Measurements from ENCODE around the gene CCT7. TPM values are rescaled to one million over a fixed set of nuclear protein-coding genes. Genes with fewer than 3 reads are reported as not detected.

CCT7 gene
- total RNA-seq, 1 donor from 2014 or later, result 359 TPM

DNA sequence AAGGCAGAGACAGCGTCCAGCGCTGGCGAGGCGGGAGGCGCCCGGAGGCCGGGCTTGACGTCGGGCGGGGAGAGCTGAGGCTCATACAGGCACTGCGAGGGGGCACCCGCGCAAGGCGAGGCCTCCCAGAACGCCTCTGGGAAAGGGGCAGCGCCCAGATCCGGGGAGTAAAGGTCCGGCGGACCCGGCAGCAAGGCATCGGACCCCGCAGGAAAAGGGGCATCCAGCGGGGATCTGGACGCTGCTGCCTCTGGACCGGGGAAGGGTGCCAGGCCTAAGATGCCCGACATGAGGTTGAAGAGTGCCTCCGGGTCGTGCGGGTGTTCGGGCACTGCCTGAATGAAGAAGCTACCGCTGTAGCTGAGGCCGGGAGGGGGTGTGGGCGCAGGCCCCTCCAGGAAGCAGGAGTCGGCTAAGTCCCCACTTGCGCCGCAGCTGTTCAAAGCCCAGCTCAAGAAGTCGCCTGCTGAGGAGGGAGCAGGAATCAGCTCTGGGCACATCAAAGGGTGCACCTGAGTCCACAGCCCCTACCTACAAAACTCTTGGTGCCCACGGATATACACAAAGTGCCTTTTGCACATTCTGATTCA is 58.3 kb downstream of the CCT7 start:
- Histone ChIP-seq H3K4me2 (ENCODE audit: low read length) (no peak overlapping the region), H3K4me3 (ENCODE audit: insufficient read depth, low read depth, low read length) (no peak overlapping the region), H3K36me3 (ENCODE audit: insufficient read depth, low read length) (no peaks in the 10 kb centered on the region), H3K79me2 (ENCODE audit: insufficient read depth, low read length) (no peaks in the 10 kb centered on the region), H3K4me1 (ENCODE audit: insufficient read depth, low read length) (peaks cover 7% of the 10 kb centered on the region), H3K9ac (ENCODE audit: low read length) (no peak overlapping the region), H2AFZ (ENCODE audit: low read depth, low read length) (no peak overlapping the region), H3K27ac (ENCODE audit: low read depth, low read length) (no peak overlapping the region), H4K20me1 (ENCODE audit: insufficient read depth, low read length) (peaks cover 4% of the 10 kb centered on the region), H3K9me3 (ENCODE audit: insufficient read depth, low read depth, low read length) (no peaks in the 10 kb centered on the region), H3K27me3 (ENCODE audit: insufficient read depth, low read length) (peaks cover 88% of the 10 kb centered on the region)
- no peaks in the 10 kb centered on the region for H3K36me3 Mint-ChIP-seq (ENCODE audit: low read depth, unreplicated experiment)
- TF ChIP-seq, protein P1, sequence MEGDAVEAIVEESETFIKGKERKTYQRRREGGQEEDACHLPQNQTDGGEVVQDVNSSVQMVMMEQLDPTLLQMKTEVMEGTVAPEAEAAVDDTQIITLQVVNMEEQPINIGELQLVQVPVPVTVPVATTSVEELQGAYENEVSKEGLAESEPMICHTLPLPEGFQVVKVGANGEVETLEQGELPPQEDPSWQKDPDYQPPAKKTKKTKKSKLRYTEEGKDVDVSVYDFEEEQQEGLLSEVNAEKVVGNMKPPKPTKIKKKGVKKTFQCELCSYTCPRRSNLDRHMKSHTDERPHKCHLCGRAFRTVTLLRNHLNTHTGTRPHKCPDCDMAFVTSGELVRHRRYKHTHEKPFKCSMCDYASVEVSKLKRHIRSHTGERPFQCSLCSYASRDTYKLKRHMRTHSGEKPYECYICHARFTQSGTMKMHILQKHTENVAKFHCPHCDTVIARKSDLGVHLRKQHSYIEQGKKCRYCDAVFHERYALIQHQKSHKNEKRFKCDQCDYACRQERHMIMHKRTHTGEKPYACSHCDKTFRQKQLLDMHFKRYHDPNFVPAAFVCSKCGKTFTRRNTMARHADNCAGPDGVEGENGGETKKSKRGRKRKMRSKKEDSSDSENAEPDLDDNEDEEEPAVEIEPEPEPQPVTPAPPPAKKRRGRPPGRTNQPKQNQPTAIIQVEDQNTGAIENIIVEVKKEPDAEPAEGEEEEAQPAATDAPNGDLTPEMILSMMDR (IDR thresholded peaks at IDR 0.05; ENCODE audit: insufficient read depth, low read depth, low read length), result no peak
- peak; percentile 75 for TF ChIP-seq EZH2 (IDR thresholded peaks at IDR 0.05; ENCODE audit: insufficient read depth, low read length)
- H3K27me3 Mint-ChIP-seq (ENCODE audit: low read depth, unreplicated experiment), result peaks cover 82% of the 10 kb centered on the region
- DNase-seq (ENCODE audit: low read depth) (no peak), FAIRE-seq (no peak)
- H3K9me3 Mint-ChIP-seq (ENCODE audit: unreplicated experiment), result peaks cover 2% of the 10 kb centered on the region
- peak overlapping the region; percentile 8 for H3K4me3 Mint-ChIP-seq (ENCODE audit: unreplicated experiment)
- H3K27ac Mint-ChIP-seq (ENCODE audit: unreplicated experiment), result no peak overlapping the region
- H3K4me1 Mint-ChIP-seq (ENCODE audit: low read depth, unreplicated experiment), result peaks cover 8% of the 10 kb centered on the region

DNA sequence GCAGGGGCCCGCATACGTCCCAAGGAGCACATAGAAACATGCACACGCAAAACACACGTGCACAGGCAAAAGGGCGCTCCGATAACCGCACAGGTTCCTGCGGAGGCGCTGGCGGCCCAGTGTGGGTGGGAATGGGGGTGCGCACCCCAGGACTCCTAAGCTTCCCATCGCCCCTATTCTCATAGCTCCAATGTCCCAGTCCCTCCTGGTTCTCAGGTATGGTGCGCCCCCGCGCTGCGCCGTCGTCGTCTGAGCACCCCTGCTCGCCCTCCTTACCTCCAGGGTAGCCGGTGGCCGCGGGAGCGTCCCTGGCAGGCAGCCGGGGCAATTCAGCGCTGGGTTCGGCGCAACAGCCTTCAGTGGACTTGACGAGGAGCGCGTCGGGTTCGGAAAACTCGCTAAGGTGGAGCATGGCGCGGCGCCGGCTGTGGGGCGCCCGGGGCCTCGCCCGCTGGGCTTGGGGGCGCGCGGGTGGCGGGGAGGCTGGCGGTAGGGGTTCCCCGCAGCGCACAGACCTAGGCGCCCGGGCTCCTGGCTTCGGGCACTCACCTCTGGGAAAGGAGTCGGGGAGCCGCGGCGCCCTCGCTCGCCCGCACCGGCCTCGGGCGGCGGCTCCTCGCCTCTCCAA is 58.9 kb downstream of the CCT7 start:
- H3K9ac ChIP-seq (ENCODE audit: low read length), result no peak overlapping the region
- H4K20me1 ChIP-seq (ENCODE audit: insufficient read depth, low read length), result peaks cover 4% of the 10 kb centered on the region
- Mint-ChIP-seq H3K4me3 (ENCODE audit: unreplicated experiment) (peak overlapping the region; percentile 40), H3K36me3 (ENCODE audit: low read depth, unreplicated experiment) (no peaks in the 10 kb centered on the region), H3K27me3 (ENCODE audit: low read depth, unreplicated experiment) (peaks cover 78% of the 10 kb centered on the region), H3K9me3 (ENCODE audit: unreplicated experiment) (peaks cover 2% of the 10 kb centered on the region), H3K27ac (ENCODE audit: unreplicated experiment) (no peak overlapping the region), H3K4me1 (ENCODE audit: low read depth, unreplicated experiment) (peaks cover 8% of the 10 kb centered on the region)
- no peaks in the 10 kb centered on the region for H3K36me3 ChIP-seq (ENCODE audit: insufficient read depth, low read length)
- peaks cover 7% of the 10 kb centered on the region for H3K4me1 ChIP-seq (ENCODE audit: insufficient read depth, low read length)
- peak overlapping the region; percentile 94 for H3K4me2 ChIP-seq (ENCODE audit: low read length)
- no peak for DNase-seq (ENCODE audit: low read depth)
- H3K27me3 ChIP-seq (ENCODE audit: insufficient read depth, low read length), result peaks cover 88% of the 10 kb centered on the region
- H3K27ac ChIP-seq (ENCODE audit: low read depth, low read length), result no peak overlapping the region
- H2AFZ ChIP-seq (ENCODE audit: low read depth, low read length), result peak overlapping the region; percentile 88
- TF ChIP-seq, protein P1 (IDR thresholded peaks at IDR 0.05; ENCODE audit: insufficient read depth, low read depth, low read length), result no peak
- TF ChIP-seq EZH2 (IDR thresholded peaks at IDR 0.05; ENCODE audit: insufficient read depth, low read length), result peak; percentile 83
- H3K79me2 ChIP-seq (ENCODE audit: insufficient read depth, low read length), result no peaks in the 10 kb centered on the region
- FAIRE-seq, result no peak
- H3K9me3 ChIP-seq (ENCODE audit: insufficient read depth, low read depth, low read length), result no peaks in the 10 kb centered on the region
- peak overlapping the region; percentile 58 for H3K4me3 ChIP-seq (ENCODE audit: insufficient read depth, low read depth, low read length)

Measured in astrocyte (in vitro differentiated cells and primary cell).